ENCODE results near the gene RASGRP4. TPM values are rescaled to one million over a fixed set of nuclear protein-coding genes. Genes with fewer than 3 reads are reported as not detected.

RASGRP4 gene
- total and polyA plus RNA-seq, 2 donors from 2014 or later = 0.80 to 3.6 TPM

- DNase-seq (peak in 3 of 5 donors; percentile 31 to 64 (median 59)), FAIRE-seq (no peak)
- Histone ChIP-seq H3K9me3 (ENCODE audit: control insufficient read depth in 2 of 3, insufficient read depth in 1 of 3, low read length in 3 of 3) (no peaks in the 10 kb centered on the region), H3K4me3 (ENCODE audit: low read length in 3 of 3) (no peak overlapping the region), H3K9ac (ENCODE audit: low read length in 3 of 3) (no peak overlapping the region), H3K27ac (ENCODE audit: low read depth in 2 of 2, low read length in 2 of 2) (no peak overlapping the region), H3K4me1 (ENCODE audit: control insufficient read depth in 2 of 3, insufficient read depth in 2 of 3, low read depth in 1 of 3, low read length in 3 of 3) (no peaks in the 10 kb centered on the region), H3K27me3 (ENCODE audit: control insufficient read depth, insufficient read depth, low read length) (peaks cover 13% of the 10 kb centered on the region), H3K36me3 (ENCODE audit: control insufficient read depth in 2 of 3, insufficient read depth in 3 of 3, low read length in 3 of 3) (no peaks in the 10 kb centered on the region)
- intact Hi-C loops (cut with DNase I) = loop anchor here (10.0 kb wide), 1 partner anchor 229 kb away; no protein-coding TSS in a partner anchor
- TF ChIP-seq, protein P1, sequence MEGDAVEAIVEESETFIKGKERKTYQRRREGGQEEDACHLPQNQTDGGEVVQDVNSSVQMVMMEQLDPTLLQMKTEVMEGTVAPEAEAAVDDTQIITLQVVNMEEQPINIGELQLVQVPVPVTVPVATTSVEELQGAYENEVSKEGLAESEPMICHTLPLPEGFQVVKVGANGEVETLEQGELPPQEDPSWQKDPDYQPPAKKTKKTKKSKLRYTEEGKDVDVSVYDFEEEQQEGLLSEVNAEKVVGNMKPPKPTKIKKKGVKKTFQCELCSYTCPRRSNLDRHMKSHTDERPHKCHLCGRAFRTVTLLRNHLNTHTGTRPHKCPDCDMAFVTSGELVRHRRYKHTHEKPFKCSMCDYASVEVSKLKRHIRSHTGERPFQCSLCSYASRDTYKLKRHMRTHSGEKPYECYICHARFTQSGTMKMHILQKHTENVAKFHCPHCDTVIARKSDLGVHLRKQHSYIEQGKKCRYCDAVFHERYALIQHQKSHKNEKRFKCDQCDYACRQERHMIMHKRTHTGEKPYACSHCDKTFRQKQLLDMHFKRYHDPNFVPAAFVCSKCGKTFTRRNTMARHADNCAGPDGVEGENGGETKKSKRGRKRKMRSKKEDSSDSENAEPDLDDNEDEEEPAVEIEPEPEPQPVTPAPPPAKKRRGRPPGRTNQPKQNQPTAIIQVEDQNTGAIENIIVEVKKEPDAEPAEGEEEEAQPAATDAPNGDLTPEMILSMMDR (IDR thresholded peaks at IDR 0.05; ENCODE audit: borderline replicate concordance, extremely low read depth, insufficient read depth) = no peak
Measured at GRCh38 chr19:38395381-38396114, 30.5 kb downstream of the RASGRP4 start.

DNA sequence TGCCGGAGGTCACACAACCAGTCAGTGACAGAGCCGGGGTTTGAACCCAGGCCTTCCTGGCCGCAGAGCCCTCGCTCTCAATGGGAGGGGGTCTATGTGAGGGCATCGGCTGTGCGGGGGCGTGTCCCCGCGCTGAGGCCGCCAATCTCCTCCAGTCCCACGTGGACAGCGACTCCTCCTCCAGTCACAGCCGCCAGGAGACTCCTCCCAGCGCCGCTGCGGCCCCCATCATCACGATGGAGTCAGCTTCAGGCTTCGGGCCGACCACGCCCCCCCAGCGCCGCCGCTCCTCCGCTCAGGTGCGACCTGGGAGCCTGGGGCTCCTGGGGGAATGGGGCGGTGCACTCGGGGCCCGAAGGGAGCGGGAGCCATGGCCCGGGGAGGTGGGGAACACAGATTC lies 31.5 kb downstream of the RASGRP4 start:
- H3K36me3 ChIP-seq (ENCODE audit: control insufficient read depth in 2 of 3, insufficient read depth in 3 of 3, low read length in 3 of 3) = no peaks in the 10 kb centered on the region
- no peak overlapping the region for H3K27ac ChIP-seq (ENCODE audit: low read depth in 2 of 2, low read length in 2 of 2)
- no peak overlapping the region for H3K9ac ChIP-seq (ENCODE audit: low read length in 3 of 3)
- no peak overlapping the region for H3K4me3 ChIP-seq (ENCODE audit: low read length in 3 of 3)
- peak in 4 of 5 donors; percentile 83 to 92 (median 88) for DNase-seq
- H3K27me3 ChIP-seq (ENCODE audit: control insufficient read depth, insufficient read depth, low read length) = peaks cover 13% of the 10 kb centered on the region
- TF ChIP-seq, protein P1 (IDR thresholded peaks at IDR 0.05; ENCODE audit: borderline replicate concordance, extremely low read depth, insufficient read depth) = no peak
- intact Hi-C loops (cut with DNase I) = loop anchor here (10.0 kb wide), 1 partner anchor 230 kb away; no protein-coding TSS in a partner anchor
- H3K9me3 ChIP-seq (ENCODE audit: control insufficient read depth in 2 of 3, insufficient read depth in 1 of 3, low read length in 3 of 3) = no peaks in the 10 kb centered on the region
- H3K4me1 ChIP-seq (ENCODE audit: control insufficient read depth in 2 of 3, insufficient read depth in 2 of 3, low read depth in 1 of 3, low read length in 3 of 3) = no peaks in the 10 kb centered on the region
- no peak for FAIRE-seq

- TF ChIP-seq, protein P1 (IDR thresholded peaks at IDR 0.05; ENCODE audit: borderline replicate concordance, extremely low read depth, insufficient read depth) = no peak
- Histone ChIP-seq H3K4me1 (ENCODE audit: control insufficient read depth in 2 of 3, insufficient read depth in 2 of 3, low read depth in 1 of 3, low read length in 3 of 3) (no peaks in the 10 kb centered on the region), H3K4me3 (ENCODE audit: low read length in 3 of 3) (no peak overlapping the region), H3K27me3 (ENCODE audit: control insufficient read depth, insufficient read depth, low read length) (peaks cover 13% of the 10 kb centered on the region), H3K9ac (ENCODE audit: low read length in 3 of 3) (no peak overlapping the region), H3K9me3 (ENCODE audit: control insufficient read depth in 2 of 3, insufficient read depth in 1 of 3, low read length in 3 of 3) (no peaks in the 10 kb centered on the region), H3K27ac (ENCODE audit: low read depth in 2 of 2, low read length in 2 of 2) (no peak overlapping the region), H3K36me3 (ENCODE audit: control insufficient read depth in 2 of 3, insufficient read depth in 3 of 3, low read length in 3 of 3) (no peaks in the 10 kb centered on the region)
- intact Hi-C loops (cut with DNase I) = loop anchor here (10.0 kb wide), 1 partner anchor 232 kb away; no protein-coding TSS in a partner anchor
- FAIRE-seq = no peak
- no peak for DNase-seq
Measured at GRCh38 chr19:38392707-38393308, 33.2 kb downstream of the RASGRP4 start.

All from kidney (tissue), 14 donors.